ENCODE data around the gene DNAJC24. TPM values are rescaled to one million over a fixed set of nuclear protein-coding genes. Genes with fewer than 3 reads are reported as not detected.

Gene DNAJC24
- total RNA-seq, 2 experiments from 2014 or later: 14.2 to 14.6 TPM

DNA sequence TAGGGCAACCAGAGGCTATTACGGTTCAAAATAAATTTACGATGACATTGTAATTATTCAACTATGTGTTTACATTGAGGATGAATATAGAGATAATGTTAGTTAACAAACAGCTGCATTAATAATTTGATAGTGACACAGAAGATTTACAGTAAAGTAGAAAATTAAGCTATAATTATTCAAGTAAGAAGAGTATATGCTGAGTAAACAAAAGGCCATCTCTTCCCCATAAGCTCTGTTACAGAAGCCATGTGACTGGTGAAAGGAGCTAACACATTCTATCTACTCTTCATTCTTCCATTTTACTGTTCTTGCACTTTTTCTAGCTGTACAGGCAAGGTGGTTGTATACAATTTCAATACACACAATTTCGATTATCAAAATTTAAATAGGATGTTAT is 85.5 kb downstream of the DNAJC24 start:
- Mint-ChIP-seq H3K4me3 (no peak overlapping the region), H3K36me3 (ENCODE audit: low read depth) (peaks cover 28% of the 10 kb centered on the region), H3K4me1 (ENCODE audit: low read depth) (no peaks in the 10 kb centered on the region), H3K9me3 (no peaks in the 10 kb centered on the region), H3K27ac (no peak overlapping the region), H3K27me3 (ENCODE audit: low read depth) (no peaks in the 10 kb centered on the region)
- CTCF ChIA-PET: no interaction called here
- DNase-seq: no peak
- intact Hi-C loops (cut with micrococcal nuclease): no loop called here

DNA sequence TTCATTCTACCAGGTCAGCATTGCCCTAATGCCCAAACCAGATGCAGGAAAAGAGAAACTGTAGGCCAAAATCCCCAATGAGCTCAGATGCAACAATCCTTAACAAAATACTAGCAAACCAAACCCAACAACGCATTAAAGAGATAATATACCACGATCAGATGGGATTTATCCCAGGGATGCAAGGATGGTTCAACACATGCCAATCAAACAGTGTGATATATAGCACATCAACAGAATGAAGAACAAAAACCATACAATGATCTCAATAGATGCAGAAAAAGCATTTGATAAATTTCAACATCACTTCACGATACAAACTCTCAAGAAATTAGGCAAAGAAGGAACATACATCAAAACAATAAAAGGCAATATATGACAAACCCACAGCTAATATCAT is 94.8 kb downstream of the DNAJC24 start:
- Mint-ChIP-seq H3K27me3 (ENCODE audit: low read depth) (no peaks in the 10 kb centered on the region), H3K9me3 (peaks cover 14% of the 10 kb centered on the region), H3K36me3 (ENCODE audit: low read depth) (peaks cover 38% of the 10 kb centered on the region), H3K4me3 (no peak overlapping the region), H3K27ac (no peak overlapping the region), H3K4me1 (ENCODE audit: low read depth) (no peaks in the 10 kb centered on the region)
- CTCF ChIA-PET: no interaction called here
- no peak for DNase-seq
- intact Hi-C loops (cut with micrococcal nuclease): no loop called here

DNA sequence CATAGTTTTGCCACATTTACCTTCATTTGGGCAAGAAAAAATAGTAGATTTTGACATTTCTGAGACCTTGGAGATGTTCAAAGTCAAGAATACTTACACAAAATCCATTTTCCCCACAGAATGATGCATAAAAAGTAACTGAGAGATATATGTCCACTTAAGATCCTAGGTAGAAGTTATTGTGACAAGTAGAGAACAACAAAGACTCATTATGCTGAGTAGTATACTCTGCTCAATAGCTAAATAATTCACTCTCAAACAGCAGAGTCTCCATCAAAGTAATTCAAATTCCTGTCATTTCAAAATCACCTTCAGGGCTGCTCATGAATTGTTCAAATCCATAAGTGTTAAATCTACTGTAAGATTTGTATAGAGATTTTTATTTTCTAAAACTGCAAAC is 104.4 kb downstream of the DNAJC24 start:
- Mint-ChIP-seq H3K27ac (no peak overlapping the region), H3K4me1 (ENCODE audit: low read depth) (peaks cover 3% of the 10 kb centered on the region), H3K4me3 (no peak overlapping the region), H3K36me3 (ENCODE audit: low read depth) (peaks cover 20% of the 10 kb centered on the region), H3K27me3 (ENCODE audit: low read depth) (no peaks in the 10 kb centered on the region), H3K9me3 (no peaks in the 10 kb centered on the region)
- intact Hi-C loops (cut with micrococcal nuclease): no loop called here
- CTCF ChIA-PET: no interaction called here
- DNase-seq: no peak

DNA sequence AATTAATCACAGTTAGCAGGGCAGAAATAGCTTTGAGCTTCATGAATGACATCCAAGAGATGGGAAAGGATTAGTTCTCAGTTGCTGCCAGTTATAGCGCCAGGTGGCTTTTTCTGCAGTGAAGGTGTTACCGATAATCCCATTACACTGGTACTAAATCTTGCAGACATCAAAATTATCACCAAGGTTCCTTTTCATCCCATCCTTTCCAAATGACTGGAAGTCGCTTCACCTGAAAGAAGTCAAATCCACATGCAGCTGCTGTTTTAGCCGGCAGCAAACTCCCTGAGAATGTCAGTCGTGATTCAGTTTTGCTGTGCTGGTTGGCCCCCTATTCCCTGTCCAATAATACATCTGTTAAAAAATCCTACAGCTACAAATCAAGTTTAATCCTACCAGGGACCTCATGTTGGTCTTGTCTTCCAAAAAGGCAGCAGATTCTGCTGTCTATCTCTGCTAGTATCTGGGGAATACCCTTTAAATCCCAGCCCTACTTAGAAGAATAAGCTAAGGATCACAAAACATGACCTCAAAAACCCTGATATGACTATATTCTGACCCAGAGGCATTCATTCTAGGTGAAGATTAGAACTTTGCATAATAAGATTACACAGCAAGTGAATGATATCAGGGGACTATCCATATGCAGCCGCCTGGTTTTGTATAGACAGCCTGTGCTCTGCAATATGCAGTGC is 108.0 kb downstream of the DNAJC24 start:
- H3K4me1 Mint-ChIP-seq (ENCODE audit: low read depth): peaks cover 3% of the 10 kb centered on the region
- H3K9me3 Mint-ChIP-seq: no peaks in the 10 kb centered on the region
- no peak overlapping the region for H3K27ac Mint-ChIP-seq
- DNase-seq: no peak
- intact Hi-C loops (cut with micrococcal nuclease): no loop called here
- H3K27me3 Mint-ChIP-seq (ENCODE audit: low read depth): no peaks in the 10 kb centered on the region
- H3K36me3 Mint-ChIP-seq (ENCODE audit: low read depth): peaks cover 9% of the 10 kb centered on the region
- CTCF ChIA-PET: no interaction called here
- H3K4me3 Mint-ChIP-seq: no peak overlapping the region

DNA sequence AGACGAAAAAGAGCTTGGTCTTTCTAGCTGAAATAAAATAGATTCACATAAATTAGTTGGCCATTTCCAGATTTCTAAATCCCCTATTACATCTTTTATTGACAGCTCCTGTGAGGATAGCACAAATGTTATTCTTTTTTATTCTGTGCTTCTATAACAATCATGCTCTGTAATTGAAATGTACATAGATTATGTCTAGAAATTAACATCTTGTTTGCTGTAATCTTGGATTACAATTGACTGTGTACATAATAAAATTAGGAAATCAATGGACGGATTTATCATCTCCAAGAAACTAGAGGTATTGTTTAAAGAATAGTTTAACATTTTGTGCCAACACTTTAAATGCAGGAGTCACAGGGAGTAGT is 108.5 kb downstream of the DNAJC24 start:
- Mint-ChIP-seq H3K4me3 (no peak overlapping the region), H3K9me3 (no peaks in the 10 kb centered on the region), H3K27ac (no peak overlapping the region), H3K4me1 (ENCODE audit: low read depth) (peaks cover 3% of the 10 kb centered on the region), H3K27me3 (ENCODE audit: low read depth) (no peaks in the 10 kb centered on the region), H3K36me3 (ENCODE audit: low read depth) (peaks cover 7% of the 10 kb centered on the region)
- intact Hi-C loops (cut with micrococcal nuclease): no loop called here
- DNase-seq: no peak
- CTCF ChIA-PET: no interaction called here

DNA sequence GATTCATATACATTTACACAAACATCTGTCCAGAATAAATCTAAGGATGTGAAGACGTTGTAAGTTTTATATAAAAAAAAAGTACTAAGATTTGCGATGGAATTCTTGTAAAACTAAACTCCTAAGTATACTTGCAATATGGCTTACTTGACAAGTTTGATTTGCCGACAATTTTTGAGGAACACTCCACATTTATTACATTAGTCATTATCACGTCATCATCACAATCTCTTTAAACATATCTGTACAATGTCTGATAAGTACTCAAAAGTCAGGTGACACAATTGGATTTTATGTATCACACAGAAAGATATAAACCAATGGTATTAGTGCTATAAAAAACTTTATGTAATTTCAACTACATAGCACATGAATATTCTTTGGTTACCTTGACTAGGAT is 109.4 kb downstream of the DNAJC24 start:
- Mint-ChIP-seq H3K36me3 (ENCODE audit: low read depth) (peaks cover 3% of the 10 kb centered on the region), H3K9me3 (no peaks in the 10 kb centered on the region), H3K4me1 (ENCODE audit: low read depth) (peaks cover 3% of the 10 kb centered on the region), H3K4me3 (no peak overlapping the region), H3K27me3 (ENCODE audit: low read depth) (no peaks in the 10 kb centered on the region), H3K27ac (no peak overlapping the region)
- CTCF ChIA-PET: no interaction called here
- no peak for DNase-seq
- intact Hi-C loops (cut with micrococcal nuclease): no loop called here

DNA sequence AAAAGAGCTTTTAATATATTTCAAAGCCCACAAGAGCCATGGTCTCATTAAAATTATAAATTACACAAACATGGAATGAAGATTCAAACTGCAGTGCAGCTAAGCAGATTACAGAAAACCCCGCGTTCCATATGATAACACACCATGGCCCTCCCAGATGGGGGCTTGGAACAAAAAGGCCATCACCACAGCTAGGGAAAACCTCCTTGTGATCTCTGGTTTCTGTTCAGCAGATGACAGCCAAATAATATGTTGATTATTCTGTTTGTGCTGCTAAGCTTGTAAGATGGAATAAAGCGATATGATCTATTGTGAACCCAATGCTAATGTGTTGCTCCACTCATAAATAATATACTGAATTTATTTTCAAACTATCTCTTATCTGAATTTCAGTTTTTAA is 111.3 kb downstream of the DNAJC24 start:
- intact Hi-C loops (cut with micrococcal nuclease): loop anchor here (10.0 kb wide), 1 partner anchor 394 kb away; no protein-coding TSS in a partner anchor

More for the DNA sequence above, 111.3 kb downstream of the DNAJC24 start:
- no peak for DNase-seq
- Mint-ChIP-seq H3K36me3 (ENCODE audit: low read depth) (peaks cover 3% of the 10 kb centered on the region), H3K9me3 (no peaks in the 10 kb centered on the region), H3K27ac (no peak overlapping the region), H3K27me3 (ENCODE audit: low read depth) (no peaks in the 10 kb centered on the region), H3K4me1 (ENCODE audit: low read depth) (peaks cover 3% of the 10 kb centered on the region), H3K4me3 (no peak overlapping the region)
- CTCF ChIA-PET: no interaction called here

Other genes with a start within 250 kb of the DNAJC24 start
- gene DCDC1, start 121 bp upstream of the DNAJC24 start, total RNA-seq: under 1 TPM in 1 of 2 experiments, not detected in 1; 0.25 TPM
- 10 to 100 TPM; 15.6 to 15.9 TPM for gene IMMP1L, start 139.8 kb downstream of the DNAJC24 start, total RNA-seq
- gene ELP4, start 139.9 kb downstream of the DNAJC24 start, total RNA-seq: 10 to 100 TPM; 20.8 to 23.8 TPM